GM18909 (cell line): Measurements from ENCODE around the gene NUP205.
"Not testable (repeated sequence)": the region's sequence is repeated elsewhere in the genome, so short reads cannot be mapped to it uniquely, and the experiment has no call there.

Experiments used
- ATAC-seq: cut with Tn5 transposase; IDR thresholded peaks from one replicate; pipeline ENCODE4 v1.9.1; 2021; ENCODE audit warnings: mild to moderate bottlenecking; ENCODE audit not compliant: unreplicated experiment, poor library complexity

NUP205 gene

GRCh38 chr7:135602304-135602703 is 44.6 kb downstream of the NUP205 start:
- ATAC-seq, result no peak

GRCh38 chr7:135616136-135616535 is 58.4 kb downstream of the NUP205 start:
- no peak for ATAC-seq

- no peak for ATAC-seq
Observed at GRCh38 chr7:135617781-135618180, 60.1 kb downstream of the NUP205 start.

GRCh38 chr7:135618510-135618909 is 60.8 kb downstream of the NUP205 start:
- no peak for ATAC-seq

GRCh38 chr7:135620447-135620846 is 62.7 kb downstream of the NUP205 start:
- ATAC-seq, result no peak

GRCh38 chr7:135620980-135621850 is 63.5 kb downstream of the NUP205 start:
- ATAC-seq, result no peak

- ATAC-seq, result no peak
Observed at GRCh38 chr7:135634191-135634878, 76.6 kb downstream of the NUP205 start.

GRCh38 chr7:135639690-135640089 is 82.0 kb downstream of the NUP205 start:
- not testable (repeated sequence) for ATAC-seq

GRCh38 chr7:135644154-135644553 is 86.4 kb downstream of the NUP205 start:
- no peak for ATAC-seq

- ATAC-seq, result no peak
Observed at GRCh38 chr7:135644729-135645128, 87.0 kb downstream of the NUP205 start.

- ATAC-seq, result no peak
Observed at GRCh38 chr7:135645296-135645904, 87.7 kb downstream of the NUP205 start.

- no peak for ATAC-seq
Observed at GRCh38 chr7:135647755-135648154, 90.0 kb downstream of the NUP205 start.

GRCh38 chr7:135648235-135648634 is 90.5 kb downstream of the NUP205 start:
- no peak for ATAC-seq

- ATAC-seq, result no peak
Observed at GRCh38 chr7:135650831-135651573, 93.3 kb downstream of the NUP205 start.

GRCh38 chr7:135653340-135654080 is 95.8 kb downstream of the NUP205 start:
- ATAC-seq, result no peak

GRCh38 chr7:135658564-135658963 is 100.8 kb downstream of the NUP205 start:
- ATAC-seq, result no peak

GRCh38 chr7:135659159-135659846 is 101.6 kb downstream of the NUP205 start:
- no peak for ATAC-seq

GRCh38 chr7:135661311-135662122 is 103.8 kb downstream of the NUP205 start:
- ATAC-seq, result no peak

- ATAC-seq, result peak; percentile 23
Observed at GRCh38 chr7:135662123-135662372, 104.3 kb downstream of the NUP205 start.
